ACHN (cell line): Measurements from ENCODE around the gene NUP85.
A peak's percentile ranks its signal among the peaks of the same experiment; 100 is the strongest.
"Not testable (repeated sequence)": the region's sequence is repeated elsewhere in the genome, so short reads cannot be mapped to it uniquely, and the experiment has no call there.

Experiments used
- DNase-seq: peaks from one replicate; pipeline ENCODE4 v3.0.0-alpha.2; 2015
- in situ Hi-C: cut with HindIII; loops from 2 replicates; pipeline ENCODE4 v1.10.0; 2017; ENCODE audit warnings: low sequenced_read_pairs, low pct_ligation_motif_present, low pct_unique_long_range_greater_than_20kb

Gene NUP85

GRCh38 chr17:75262112-75262606, 56.7 kb downstream of the NUP85 start:
- peak; percentile 55 for DNase-seq
- in situ Hi-C loops = no loop called here

- in situ Hi-C loops = no loop called here
- DNase-seq = no peak
These were observed 57.6 kb downstream of the NUP85 start for GRCh38 chr17:75263055-75263454.

- no peak for DNase-seq
- in situ Hi-C loops = no loop called here
These were observed 60.3 kb downstream of the NUP85 start for GRCh38 chr17:75265614-75266315.

- DNase-seq = no peak
- in situ Hi-C loops = no loop called here
These were observed 61.1 kb downstream of the NUP85 start for GRCh38 chr17:75266316-75267152.

GRCh38 chr17:75267153-75267410, 61.6 kb downstream of the NUP85 start:
- in situ Hi-C loops = no loop called here

DNA sequence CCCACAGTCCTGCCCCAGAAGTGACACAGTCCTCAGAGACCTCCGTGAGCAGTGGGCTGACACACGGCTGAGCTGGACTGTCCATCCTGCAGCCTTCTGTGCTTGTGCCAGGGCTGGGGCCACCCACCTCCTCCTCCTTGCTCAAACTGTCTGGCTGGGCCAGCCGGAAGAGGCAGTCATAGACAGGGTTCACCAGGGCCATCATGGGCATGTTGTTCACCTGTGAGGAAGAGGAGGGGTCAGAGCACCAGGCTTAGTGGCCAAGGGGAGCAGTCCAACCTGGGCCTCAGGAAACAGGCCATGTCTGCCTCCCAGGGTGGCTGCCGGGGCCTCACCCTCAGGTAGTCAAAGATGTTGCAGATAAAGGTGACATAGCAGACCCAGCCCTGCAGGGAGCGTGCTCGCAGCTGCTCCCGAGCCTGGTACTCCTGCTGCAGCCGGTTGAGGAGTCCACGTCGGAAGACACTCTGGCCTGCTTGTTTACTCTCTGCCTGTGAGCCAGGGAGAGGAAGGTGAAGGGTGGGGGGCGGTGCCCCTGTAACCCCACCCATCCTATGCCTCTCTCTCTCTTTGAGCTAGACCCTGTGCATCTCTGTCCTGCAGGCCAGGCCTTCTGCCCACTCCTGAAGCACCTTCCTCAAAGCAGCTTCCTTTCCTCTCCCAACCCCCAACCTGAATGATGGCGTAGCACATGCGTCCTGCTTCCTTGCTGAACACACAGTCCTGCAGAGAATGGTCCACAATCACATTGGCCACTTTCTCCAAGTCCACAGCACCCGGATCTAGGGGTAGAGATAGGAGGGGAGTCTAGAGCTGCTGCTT, 62.1 kb downstream of the NUP85 start:
- in situ Hi-C loops = no loop called here
- no peak for DNase-seq

More at GRCh38 chr17:75267153-75267410, 61.6 kb downstream of the NUP85 start:
- DNase-seq = no peak

DNA sequence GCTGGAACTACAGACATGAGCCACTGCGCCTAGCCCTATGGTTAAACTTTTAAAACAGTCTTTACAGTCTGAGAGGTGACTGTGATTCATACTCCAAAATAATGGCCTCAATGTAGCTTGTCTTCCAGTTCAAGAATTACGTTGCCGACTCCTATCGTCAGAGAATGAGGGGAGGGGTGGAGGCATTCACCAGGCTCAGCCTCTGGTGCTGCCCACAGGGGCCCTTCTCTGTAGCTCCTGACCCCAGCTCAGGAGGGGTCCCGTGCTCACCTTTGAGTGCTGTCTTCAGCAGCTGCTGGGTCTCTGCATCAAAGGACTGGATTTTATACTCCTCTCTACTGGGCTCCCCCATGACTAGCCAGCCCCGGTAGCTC, 64.4 kb downstream of the NUP85 start:
- in situ Hi-C loops = no loop called here
- DNase-seq = peak; percentile 24

DNA sequence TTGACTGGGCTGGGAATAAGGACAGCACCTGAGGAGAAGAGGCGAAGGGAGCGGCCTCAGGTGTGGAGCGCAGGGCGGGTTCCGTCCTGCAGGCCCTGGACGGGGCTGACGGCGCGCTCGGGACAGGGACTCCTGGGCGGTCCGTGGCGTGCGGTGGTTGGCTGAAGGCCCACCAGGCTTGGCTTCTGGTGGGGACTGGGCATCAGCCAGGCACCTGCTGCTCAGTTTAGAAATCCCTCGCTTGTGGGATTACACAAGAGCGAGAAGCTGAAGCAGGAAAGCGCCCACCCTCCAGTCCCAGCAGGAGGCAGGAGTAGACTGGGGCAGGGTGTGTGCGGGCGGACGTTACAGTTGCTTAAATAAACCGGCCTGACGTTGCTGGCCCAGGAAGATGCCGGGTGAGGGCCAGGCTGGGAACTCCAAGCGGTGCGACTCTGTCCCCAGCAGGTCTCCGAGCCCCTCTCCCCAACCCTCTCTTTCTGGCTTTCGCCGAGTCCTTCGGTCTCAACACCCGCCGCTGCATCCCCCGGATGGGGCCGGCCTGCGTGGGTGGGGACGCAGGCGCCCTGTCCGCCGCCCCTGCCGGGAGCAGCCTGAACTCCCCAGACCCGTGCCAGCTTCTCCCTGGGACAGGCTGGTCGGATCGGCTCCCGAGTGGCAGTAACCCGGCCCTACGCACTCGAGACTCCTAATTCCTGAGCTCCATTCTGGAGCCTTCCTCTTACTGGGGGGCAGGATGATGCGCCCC, 64.9 kb downstream of the NUP85 start:
- peak; percentile 80 for DNase-seq
- in situ Hi-C loops = no loop called here

DNA sequence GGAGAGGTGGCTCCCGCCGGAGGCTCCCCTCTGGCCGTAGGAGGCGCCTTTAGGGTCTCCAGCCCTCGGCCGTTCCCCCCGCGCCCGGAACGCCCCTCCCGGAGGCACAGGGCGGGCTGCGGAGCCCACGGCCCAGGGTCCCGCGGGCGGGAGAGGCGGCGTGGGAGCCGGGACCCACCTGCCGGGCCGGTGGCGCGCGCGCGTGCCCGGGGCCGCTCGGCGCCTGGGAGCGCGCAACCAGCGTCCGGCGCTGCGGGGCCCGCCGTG, 65.4 kb downstream of the NUP85 start, which contains the start of gene MIF4GD:
TSS of gene MIF4GD (minus strand) at position 266 of the 267 bp plus-strand sequence. CDS start 1,036 bp downstream, outside the sequence.
- DNase-seq = no peak
- in situ Hi-C loops = no loop called here

DNA sequence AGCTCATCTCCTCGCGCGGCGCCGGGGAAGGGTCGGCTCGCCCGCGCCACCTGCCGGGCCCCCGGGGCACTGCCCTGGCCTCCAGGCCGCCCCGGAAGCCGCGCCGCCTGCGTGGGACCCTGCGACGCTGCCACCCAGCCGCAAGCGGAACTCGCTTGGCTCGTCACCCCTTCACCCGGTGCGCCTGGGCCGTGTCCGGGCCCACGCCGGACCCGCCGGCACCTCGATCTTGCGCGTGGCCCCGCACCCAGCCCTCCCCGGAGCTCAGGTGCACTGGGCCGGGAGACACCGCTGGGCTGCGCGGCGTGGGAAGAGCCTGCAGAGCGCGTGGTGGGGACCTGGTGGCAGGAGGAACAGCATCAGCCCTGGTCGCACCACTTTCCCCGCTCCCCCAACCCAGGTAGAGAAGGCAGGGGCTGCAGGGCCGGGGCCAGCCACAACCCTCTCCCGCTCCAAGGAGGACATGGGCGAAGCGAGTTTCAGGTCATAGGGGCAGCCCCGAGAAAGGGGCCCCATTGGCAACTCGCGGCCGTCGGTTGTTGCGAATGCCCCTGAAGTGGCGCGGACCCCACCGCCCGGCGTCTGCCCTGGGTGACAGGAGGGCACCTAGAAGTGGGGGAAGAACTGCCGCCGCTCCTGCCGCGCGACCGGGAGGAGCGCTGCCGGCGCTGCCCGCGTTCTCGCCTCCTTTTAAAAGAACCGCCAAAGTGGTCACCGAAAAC, 65.9 kb downstream of the NUP85 start:
- peak; percentile 83 for DNase-seq
- in situ Hi-C loops = no loop called here

- no peak for DNase-seq
- in situ Hi-C loops = no loop called here
These were observed 66.7 kb downstream of the NUP85 start for GRCh38 chr17:75271955-75272847.

GRCh38 chr17:75272848-75273184, 67.3 kb downstream of the NUP85 start:
- no peak for DNase-seq

DNA sequence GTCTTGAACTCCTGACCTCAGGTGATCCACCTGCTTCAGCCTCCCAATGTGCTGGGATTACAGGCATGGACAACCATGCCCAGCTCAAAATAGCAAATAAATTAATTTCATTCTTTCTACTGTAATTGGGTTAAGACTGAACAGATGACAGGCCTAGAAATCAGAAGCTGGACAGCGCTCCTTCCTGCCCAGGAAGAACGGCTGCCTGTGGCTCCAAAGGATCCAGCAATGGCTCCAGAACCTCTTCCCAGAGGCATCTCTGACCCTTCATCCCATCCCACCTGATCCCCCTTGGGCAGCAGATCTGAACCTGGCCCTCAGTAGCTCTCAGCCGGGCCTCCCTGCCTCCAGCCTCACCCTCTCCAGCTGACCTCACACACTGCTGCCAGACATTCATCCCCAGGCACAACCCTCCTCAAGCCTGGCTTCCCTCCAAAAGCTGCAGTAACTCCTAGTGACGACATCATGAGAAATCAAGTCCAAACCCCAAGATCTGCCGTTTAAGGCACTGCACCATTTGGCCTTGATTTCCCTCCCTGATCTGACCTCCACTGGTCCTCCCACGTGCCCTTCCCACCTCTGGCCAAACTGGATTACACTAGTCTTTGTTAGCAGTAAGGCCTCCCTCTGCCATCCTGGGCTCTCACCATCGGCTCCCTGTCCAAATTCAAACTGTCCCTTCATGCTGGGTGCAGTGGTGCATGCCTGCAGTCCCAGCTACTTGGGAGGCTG, 68.7 kb downstream of the NUP85 start:
- in situ Hi-C loops = no loop called here
- peak; percentile 48 for DNase-seq

More at GRCh38 chr17:75272848-75273184, 67.3 kb downstream of the NUP85 start:
- in situ Hi-C loops = no loop called here

GRCh38 chr17:75277664-75278071, 72.2 kb downstream of the NUP85 start:
- DNase-seq = no peak
- in situ Hi-C loops = no loop called here

- in situ Hi-C loops = not testable (repeated sequence)
These were observed 74.7 kb downstream of the NUP85 start for GRCh38 chr17:75280189-75280588.

DNA sequence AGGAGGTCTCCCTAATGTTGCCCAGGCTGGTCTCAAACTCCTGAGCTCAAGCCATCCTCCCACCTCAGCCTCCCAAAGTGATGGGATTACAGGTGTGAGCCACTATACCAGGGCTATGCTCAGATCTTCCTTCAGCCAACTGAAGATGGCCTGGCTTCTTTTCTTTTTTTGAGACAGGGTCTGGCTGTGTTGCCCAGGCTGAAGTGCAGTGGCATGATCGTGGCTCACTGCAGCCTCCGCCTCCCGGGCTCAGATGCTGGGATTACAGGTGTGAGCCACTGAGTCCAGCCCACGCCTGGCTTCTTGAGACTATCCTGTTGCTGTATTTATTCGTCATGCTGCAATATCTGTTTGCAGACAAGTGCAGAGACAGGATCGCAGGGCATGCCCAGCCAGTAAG, 79.6 kb downstream of the NUP85 start:
- in situ Hi-C loops = no loop called here
- DNase-seq = no peak

More at GRCh38 chr17:75280189-75280588, 74.7 kb downstream of the NUP85 start:
- DNase-seq = not testable (repeated sequence)
